CD4-positive, alpha-beta T cell treated with Interleukin-4 for 1 hour (primary cell): ENCODE measurements around the gene UVRAG.

Experiments
- DNase-seq, 2 donors: peaks; one replicate each; pipeline ENCODE4 v3.0.0-alpha.2; 2020 to 2022

Gene UVRAG

DNA sequence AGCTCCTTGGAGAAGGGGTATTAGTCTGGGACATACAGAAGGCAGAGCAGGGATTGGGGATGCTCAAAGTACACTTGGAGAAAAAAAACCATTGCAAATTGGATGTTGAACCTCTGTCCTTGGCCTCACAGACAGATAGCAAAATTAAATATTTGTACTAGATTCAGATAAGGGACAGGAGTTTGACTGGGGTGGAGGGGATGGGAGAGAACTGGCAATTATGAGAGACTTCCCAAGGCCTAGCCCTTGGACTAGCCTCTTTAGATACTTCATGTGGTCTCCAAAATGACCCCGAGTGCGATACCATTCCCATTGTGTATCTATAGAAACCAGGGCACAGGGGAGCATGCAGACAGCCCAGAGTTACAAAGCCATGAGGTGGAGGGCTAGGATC is 30.9 kb upstream of the UVRAG start:
- no peak for DNase-seq

DNA sequence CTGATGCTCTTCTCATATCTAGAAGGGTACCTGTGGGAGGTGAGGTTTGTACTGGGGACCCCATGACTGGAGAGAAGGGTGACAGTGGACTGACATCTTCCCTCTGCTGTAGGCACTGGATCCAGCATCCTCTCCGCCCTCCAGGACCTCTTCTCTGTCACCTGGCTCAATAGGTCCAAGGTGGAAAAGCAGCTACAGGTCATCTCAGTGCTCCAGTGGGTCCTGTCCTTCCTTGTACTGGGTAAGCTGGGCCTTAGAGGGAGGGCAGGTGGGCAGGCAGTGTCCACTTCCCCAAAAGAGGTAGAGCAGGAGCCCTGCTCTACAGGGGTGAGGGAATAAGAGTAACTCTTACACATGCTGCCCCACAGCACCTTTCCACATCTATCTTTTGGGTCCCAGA is 30.5 kb upstream of the UVRAG start:
- DNase-seq = no peak

DNA sequence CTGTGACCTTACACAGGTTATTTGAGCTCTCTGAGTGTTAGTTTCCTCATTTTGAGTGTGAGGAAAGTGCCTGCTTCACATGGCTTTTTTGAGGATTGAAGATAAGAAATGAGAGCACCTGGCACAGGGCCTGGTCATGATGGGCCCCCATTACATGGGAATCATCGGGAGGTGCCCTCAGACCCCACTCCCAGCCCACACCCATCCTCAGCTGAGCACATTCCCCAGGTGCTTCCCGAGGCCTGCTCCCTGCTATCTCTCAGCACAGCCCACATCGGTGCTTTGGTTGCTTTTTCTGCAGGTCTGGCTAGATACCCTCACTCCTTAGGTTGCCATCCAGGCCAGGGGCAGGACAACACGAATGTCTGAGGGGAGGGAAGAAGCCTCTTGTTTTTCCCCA is 29.8 kb upstream of the UVRAG start:
- DNase-seq = no peak

DNA sequence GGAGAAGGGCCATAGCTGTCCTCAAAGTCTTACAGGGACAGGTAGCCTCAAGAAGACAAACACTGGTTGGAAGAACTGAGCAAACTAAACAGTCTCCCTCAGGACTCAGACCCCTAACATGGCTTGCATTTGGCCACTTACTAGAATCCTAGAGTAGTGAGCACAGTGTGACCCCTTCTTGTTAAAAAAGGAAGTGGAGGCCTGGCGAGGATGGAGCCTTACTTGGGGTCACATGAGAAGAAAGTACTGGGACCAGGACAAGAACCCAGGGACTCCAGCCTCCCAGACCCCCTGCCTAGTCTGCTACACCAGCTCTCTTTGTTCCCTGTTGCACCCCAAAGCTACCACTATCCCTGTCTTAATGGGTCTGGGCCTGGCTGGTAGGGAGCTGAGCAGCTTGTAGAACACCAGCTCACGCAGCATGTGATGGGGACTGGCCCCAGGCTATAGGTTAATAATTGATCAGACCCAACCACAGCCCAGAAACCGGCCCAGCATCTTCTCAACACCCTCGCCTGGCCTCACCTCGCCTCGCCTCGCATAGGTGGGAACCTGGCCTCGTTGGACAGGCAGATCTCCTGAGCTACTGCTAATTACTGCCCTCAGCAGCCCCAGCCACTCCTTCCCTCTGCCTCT is 28.8 kb upstream of the UVRAG start:
- no peak for DNase-seq

DNA sequence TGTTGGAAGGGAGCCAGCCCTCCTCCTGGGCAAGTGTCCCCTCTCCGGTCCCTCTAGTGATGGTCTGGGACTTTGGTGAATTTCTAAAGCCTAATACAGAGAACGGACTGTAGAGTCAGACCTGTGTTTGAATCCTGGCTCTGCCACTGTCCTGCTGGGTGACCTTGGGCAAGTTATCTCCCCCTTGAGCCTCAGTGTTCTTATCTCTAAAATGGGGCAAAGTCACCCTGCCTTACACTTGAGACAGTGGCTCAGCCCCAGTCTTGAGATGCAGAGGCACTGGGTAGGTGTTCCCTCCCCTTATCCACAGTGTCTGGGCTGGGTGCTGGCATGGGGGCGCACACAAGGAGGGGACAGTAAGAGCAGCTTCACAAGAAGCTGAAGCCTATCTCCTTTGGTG is 25.5 kb upstream of the UVRAG start:
- no peak for DNase-seq

DNA sequence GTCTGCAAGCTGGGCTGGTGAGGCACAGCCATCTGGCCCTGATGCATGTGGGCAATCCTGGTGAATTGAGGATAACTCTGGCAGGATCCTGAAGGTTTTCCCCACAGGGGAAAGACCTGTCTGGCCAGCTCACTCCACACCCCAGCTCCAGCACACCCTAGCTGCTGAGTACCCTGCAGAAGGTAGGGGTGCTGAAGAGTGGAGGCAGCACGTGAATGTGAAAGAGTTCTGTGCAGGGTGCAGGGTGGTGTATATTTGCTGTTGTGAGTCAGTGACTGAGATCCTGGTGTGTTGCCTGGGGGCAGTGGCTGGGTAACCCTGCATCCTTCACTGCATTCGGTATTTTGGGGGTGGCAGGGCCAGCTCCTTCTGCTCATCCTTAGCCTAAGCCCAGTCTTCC is 24.0 kb upstream of the UVRAG start:
- DNase-seq = no peak

DNA sequence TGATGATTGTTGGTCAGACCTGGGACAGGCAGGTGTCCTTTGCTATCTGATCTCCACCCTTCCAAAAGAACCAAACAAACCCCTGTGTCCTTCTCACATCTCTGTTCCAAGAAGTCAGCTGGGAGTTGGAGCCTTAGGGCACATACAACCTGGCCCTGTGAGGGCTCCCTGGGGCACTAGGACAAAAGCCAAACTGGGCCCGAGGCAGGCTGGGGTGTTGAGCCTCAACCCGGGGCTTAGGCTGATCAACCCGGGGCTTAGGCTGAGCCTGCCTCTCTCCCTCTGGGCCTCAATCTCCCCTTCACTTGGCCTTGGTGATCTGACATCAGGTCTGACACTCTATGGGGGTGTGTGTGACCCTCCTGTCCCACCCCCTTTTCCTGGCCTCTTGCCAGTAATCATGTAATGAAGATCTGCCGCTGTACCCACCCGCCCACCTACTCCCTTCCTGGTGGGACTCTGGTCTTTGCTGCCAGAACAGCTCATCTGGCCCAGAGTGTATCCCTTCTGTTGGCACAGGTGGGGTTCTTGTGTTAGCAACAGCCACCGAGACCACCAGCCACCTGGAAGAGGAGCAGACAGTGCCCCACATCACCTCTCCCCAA is 22.8 kb upstream of the UVRAG start:
- DNase-seq = no peak

DNA sequence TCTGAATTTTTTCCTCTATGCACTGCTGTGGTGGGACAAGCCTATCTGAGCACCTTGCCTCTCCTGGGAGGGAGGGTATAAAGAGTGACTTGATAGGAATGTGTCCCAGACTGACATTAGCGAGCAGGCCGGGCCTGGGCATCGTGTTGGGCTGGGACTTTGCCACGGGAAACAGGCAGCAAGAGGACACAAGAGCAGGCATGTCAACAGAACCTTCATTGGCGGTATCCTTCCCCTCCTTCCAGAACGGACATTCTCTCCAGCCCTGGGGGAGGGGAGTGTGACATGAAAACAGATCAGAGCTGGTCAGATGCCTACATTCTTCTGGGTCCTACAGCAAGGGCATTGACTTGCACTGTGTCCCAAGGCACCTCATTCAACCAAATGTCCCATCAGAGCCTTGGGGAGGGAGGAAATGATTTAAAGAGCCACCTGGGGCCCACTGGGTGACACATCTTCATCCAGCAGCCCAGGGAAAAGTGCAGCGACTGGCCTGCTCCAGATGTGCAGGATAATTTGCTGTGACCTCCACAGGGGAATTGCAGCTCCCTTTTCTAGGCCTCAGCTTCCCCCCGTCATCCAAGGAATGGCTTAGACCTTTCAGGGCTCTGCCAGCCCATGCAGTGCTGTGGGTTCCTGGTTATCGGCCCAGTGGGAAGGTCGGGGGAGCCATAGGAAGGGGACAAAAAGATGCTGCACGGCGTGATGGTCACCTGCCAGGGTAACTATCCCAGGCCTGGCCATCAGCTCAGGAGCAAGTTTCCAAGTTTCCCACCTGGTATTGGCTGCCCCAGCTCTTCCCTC is 21.8 kb upstream of the UVRAG start:
- DNase-seq = no peak

GRCh38 chr11:75793966-75794365 is 21.0 kb upstream of the UVRAG start:
- no peak for DNase-seq

- no peak for DNase-seq
Measured at GRCh38 chr11:75795276-75796090, 19.5 kb upstream of the UVRAG start.

- no peak for DNase-seq
Measured at GRCh38 chr11:75796091-75796435, 18.9 kb upstream of the UVRAG start.

- DNase-seq = no peak
Measured at GRCh38 chr11:75797116-75797515, 17.9 kb upstream of the UVRAG start.

DNA sequence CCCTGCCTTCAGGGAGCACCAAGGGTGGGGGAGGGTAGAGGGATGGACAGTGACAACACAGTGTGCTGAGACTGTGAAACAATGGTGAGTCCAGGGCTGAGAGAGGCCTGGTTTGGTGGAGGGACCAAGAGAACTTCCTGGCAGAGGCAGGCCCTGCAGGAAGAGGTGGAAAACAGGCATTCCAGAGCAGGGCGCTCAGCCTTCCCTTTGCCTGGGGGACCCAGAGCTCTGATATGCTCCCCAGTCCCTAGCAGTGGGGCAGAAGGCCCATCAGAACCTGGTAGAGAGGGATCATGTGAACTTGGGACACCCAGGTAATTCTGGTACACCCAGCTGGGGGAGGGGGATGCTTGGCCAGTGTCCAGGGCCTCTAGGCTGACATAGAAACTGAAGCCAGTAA is 17.2 kb upstream of the UVRAG start:
- DNase-seq = no peak

DNA sequence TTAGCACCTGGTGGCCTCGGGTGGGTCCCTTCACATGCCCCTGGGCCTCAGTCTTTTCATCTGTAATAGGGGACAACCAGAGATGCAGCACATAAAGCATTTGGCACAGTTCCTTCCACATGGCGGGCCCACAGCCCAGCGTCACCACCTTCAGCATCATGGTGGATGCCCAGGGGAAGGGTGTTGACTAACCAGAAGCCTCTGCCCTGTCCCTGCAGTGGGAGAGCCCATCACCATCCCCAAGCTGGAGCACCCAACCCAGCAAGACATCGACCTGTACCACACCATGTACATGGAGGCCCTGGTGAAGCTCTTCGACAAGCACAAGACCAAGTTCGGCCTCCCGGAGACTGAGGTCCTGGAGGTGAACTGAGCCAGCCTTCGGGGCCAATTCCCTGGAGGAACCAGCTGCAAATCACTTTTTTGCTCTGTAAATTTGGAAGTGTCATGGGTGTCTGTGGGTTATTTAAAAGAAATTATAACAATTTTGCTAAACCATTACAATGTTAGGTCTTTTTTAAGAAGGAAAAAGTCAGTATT is 14.8 kb upstream of the UVRAG start:
- DNase-seq = no peak

DNA sequence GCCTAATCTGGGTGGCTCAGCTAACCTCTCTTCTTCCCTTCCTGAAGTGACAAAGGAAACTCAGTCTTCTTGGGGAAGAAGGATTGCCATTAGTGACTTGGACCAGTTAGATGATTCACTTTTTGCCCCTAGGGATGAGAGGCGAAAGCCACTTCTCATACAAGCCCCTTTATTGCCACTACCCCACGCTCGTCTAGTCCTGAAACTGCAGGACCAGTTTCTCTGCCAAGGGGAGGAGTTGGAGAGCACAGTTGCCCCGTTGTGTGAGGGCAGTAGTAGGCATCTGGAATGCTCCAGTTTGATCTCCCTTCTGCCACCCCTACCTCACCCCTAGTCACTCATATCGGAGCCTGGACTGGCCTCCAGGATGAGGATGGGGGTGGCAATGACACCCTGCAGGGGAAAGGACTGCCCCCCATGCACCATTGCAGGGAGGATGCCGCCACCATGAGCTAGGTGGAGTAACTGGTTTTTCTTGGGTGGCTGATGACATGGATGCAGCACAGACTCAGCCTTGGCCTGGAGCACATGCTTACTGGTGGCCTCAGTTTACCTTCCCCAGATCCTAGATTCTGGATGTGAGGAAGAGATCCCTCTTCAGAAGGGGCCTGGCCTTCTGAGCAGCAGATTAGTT is 14.2 kb upstream of the UVRAG start:
- DNase-seq = no peak

- peak in 1 of 2 donors; percentile 39 for DNase-seq
Measured at GRCh38 chr11:75801362-75802020, 13.5 kb upstream of the UVRAG start.

GRCh38 chr11:75802021-75802912 is 12.7 kb upstream of the UVRAG start:
- DNase-seq = no peak

DNA sequence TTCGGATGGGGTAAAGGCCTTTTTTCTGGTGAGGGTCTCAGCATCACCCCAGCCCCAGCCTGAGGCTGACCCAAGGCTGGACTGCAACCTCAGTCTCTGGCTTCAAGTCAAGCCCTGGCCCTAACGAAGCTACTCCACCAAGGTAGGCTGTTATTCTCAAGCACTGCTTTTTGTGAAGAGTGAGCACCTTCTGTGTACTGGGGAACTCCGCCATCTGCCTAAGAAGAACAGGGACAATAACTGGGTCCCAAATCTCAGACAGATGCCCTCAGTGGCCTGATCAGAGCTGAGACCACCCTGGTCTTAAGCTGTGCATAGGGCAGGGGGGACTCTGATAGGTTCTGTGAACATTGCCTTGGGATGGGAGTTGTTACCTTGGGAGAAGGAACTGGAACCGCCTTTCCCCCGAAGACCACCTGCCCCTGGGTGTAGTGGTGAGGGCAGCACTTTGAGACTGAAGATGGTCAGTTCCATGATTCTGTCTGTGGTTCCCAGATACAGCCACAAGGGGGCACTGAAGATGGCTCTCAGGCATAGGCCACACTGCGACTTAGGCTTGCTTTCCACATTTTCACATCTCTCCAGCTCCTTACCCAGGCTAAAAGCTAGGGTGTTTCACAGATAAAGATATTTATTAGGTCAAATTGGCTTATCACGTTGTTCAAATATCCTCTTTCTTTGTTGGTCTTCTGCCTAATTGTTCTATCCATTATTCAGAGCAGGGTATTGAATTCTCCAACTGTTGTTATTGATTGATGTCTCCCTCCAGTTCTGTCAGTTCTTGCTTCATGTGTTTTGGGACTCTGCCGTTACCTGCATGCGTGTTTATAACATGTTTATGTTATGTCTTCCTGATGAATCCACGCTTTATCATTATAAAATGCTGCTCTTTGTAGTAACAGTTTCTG is 11.8 kb upstream of the UVRAG start:
- peak; percentile 75 for DNase-seq

DNA sequence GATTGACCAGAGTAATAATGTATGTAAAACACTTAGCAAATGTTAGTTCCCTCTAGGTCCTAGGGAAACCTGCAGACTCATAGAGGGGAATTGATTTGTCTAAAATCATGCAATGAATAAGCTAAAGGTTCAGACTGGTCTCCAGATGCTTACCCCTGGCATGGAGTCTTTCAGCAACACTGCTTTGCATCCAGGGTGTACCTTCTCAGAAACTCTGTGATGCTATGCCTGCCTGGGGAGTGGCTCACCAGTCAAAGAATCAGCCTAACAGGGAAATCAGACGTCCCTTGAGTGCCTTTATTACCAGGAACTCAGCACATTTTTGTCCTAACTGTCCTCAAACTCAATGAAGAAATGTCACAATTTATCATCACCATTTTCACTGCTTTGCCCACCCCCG is 5.9 kb upstream of the UVRAG start:
- DNase-seq = no peak

- no peak for DNase-seq
Measured at GRCh38 chr11:75809991-75810390, 5.0 kb upstream of the UVRAG start.
